Inflammatory macrophage (primary cell): ENCODE data around the gene SLC45A2.
A peak's percentile ranks its signal among the peaks of the same experiment; 100 is the strongest.
"Not testable (repeated sequence)": the region's sequence is repeated elsewhere in the genome, so short reads cannot be mapped to it uniquely, and the experiment has no call there.

ENCODE experiments used
- DNase-seq, 2 donors: peaks; one replicate each; pipeline ENCODE4 v3.0.0-alpha.2; 2020 to 2022
- total RNA-seq, 18 experiments: gene quantifications; one replicate each; lab custom pipeline; 2026; ENCODE audit warnings: mixed read lengths in 6 of 18, inconsistent platforms in 2 of 18; lab: John Stamatoyannopoulos, UW

Gene SLC45A2, protein sequence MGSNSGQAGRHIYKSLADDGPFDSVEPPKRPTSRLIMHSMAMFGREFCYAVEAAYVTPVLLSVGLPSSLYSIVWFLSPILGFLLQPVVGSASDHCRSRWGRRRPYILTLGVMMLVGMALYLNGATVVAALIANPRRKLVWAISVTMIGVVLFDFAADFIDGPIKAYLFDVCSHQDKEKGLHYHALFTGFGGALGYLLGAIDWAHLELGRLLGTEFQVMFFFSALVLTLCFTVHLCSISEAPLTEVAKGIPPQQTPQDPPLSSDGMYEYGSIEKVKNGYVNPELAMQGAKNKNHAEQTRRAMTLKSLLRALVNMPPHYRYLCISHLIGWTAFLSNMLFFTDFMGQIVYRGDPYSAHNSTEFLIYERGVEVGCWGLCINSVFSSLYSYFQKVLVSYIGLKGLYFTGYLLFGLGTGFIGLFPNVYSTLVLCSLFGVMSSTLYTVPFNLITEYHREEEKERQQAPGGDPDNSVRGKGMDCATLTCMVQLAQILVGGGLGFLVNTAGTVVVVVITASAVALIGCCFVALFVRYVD
- total RNA-seq, result 0 to 0.16 (median 0) reads per million in 18 experiments

DNA sequence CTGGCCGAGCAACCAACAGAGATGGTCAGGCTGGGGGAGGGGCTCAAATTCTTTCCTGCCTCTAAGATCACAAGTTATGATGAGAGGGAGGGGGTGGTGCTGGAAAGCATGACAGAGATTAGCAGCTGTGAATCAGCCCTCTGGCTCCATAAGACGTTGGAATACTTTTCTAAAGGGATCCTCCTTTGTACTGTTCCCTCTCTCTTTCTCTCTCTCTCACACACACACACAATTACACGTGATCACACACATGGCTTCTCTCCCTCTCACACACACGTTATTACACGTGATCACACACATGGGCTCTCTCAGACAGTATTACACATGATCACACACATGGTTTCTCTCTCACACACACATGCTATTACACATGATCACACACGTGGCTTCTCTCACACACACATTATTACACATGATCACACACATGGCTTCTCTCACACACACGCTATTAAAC is at the start of gene SLC45A2:
Gene SLC45A2 (minus strand): TSS at position 23 of the 454 bp plus-strand sequence. CDS start 110 bp downstream, outside the sequence.
- no peak for DNase-seq

DNA sequence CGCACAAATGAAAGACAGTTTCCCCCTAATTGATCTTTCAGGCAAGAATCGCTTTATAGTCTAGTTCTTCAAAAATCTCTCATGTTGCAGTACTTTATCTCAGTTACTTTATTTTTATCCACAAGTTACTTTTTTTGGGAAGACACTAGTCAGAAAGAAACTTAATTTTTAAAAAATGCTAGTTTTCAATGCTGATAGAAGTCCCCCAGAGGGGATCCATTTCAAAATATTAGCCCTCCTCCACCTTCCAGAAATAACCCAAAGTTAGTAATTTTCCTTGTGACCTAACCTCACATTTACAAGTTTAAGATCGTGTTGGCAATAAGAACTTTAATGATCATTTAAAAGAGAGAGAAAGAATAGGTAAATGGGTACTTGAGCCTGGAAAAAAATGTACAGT is 47.5 kb upstream of the SLC45A2 start:
- no peak for DNase-seq

DNA sequence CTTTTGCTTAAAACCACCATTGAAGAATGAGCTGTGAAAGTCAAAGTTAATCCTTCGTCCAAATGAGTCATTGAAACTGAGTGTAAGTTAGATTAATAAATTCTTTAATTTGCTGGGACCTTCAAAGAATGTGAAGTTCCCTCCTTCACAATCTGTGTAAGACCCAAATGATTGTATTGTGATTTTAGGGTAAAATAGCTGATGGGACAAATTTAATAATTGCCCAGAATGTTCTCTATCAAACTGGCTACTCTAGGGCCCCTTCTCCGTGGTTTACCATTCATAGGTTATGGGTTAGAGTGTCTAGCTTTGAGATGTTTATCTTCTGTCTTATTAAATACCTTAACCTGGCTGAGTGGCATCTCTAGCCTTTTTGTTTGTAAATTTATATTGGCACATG is 46.6 kb upstream of the SLC45A2 start:
- no peak for DNase-seq

DNA sequence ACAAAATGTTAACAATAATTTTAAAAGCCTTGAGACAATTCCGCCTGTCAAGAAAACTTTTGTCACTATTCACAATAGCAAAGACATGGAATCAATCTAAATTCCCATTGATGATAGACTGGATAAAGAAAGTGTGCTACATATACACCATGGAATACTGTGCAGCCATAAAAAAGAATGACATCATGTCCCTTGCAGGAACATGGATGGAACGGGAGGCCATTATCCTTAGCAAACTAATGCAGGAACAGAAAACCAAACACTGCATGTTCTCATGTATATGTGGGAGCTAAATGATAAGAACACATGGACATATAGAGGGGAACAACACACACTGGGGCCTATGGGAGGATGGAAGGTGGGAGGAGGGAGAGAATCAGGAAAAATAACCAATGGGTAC is 46.1 kb upstream of the SLC45A2 start:
- not testable (repeated sequence) for DNase-seq

DNA sequence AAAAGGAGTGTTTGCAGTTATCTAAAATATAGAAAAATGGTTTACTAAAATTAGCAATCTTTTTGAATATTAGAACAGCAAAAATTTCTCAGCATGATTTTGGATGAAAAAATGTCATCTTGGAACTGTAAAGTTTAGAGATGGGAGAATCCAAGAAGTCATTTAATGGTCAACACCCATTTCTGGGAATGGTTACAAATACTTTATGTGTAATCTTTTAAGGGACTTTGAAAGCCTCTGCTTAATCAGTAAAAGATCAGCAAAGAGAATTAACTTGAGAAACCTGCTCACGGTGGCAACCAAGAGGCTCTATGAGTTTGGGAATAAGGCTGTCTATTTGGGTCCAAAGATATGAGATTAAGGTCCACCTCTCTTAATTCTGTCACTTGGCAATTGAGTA is 45.6 kb upstream of the SLC45A2 start:
- DNase-seq, result no peak

DNA sequence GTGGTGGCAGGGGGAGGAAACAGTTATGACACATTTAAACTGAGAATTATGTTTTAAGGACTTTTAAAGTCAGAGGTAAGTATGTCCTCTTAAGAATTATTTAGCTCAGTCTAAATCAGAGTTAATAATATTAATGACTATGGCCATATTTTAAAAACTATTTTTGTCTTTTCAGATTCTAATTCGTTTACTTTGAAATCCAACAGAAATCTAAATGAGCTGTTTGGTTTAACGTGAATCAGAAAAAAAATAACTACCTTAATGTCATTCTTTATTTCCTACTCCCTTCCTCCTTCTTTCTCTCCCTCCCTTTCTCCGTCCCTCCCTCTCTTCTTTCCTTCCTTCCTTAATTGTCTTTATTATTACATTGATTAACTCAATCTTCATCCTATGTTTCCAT is 43.9 kb upstream of the SLC45A2 start:
- DNase-seq, result no peak

DNA sequence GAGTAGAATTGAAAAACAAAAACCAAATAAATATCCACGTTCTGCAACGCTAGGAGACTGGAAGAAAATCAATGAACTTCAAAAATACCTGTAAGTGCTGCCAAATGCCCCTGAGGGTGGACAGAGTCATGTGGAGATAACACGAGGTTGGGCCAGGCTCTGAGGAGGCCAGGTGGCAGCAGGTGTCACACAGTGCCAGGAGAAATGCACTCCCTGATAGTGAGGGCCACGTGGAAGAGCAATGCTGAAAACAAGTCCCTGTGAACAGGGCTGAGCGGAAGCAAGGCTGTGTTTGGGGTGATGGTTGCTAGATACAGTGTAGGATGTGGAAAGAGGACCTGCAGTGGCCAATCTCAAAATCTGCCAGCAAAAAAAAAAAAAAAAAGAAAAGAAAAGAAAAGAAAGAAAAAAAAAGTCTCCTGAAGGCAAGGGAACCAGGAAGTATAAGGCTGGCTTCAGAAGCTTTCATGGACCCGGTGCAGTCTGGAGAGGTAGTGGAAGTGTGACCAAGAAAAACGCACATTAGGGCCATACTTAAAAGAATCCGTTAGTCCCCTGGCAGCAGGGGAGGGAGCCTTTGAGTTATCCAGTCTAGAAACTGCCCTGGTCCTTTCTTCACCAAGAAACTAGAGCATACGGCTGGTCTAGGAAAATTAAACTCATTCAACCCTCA is 41.7 kb upstream of the SLC45A2 start:
- no peak for DNase-seq

DNA sequence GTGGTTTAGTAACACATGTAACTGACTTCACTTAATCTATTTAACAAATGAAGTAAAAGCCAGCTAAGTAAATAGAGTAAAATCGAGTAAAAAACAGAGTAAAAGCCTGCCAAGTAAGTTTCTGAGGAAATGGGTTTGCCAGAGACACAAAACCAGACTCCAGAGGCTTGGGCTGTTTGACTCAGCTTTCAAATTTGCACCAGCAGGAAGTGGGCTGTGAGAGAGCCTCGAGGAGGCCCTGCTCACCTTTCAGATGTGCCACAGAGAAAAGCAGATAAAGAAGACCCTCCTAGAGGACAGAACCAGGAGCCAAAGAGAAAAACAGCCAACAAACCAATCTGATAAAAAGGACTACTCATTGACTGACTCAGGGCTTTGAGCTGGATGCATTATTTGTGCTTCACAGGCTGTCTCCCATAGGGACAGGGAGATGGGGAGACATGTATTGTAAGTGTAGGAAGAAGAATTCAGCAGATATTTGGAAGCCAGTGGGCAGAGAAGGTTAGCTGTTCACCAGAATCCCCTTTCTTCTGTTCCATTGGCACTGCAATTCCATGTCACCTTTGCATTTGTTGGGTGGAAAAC is 37.7 kb upstream of the SLC45A2 start:
- DNase-seq, result no peak

DNA sequence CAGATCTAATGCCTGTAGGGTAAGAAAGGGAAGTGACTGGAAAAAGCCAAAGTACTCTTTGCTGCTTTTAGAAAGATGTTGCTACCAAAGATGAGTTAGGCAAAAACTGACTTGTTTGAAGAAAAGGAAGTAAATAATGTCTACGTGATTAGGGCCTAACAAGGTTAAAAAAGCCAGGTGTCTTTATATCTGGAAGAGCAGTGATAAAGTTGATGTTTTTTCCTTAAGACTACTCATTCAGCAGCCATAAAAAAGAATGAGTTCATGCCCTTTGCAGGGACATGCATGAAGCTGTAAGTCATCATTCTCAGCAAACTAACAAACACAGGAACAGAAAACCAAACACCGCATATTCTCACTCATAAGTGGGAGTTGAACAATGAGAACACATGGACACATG is 36.8 kb upstream of the SLC45A2 start:
- DNase-seq, result no peak

DNA sequence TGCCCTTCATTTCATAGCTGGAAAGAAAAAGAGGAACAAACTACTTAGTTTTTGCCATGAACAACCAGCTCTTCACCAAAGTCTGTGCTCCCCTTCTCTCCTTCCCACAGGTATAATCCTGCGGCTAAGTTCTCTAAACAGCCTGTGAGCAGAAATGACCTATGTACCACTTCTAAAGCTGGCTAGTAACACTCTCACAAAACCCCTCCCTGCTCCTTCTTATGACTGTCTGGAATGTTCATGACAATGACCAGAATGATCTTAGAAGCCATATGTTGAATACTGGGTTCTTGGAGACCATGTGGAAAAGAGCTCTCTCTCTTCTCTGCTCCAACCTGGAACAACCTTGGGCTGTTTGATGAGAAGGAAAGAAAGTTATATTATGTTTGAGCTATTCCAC is 36.2 kb upstream of the SLC45A2 start:
- DNase-seq, result no peak

DNA sequence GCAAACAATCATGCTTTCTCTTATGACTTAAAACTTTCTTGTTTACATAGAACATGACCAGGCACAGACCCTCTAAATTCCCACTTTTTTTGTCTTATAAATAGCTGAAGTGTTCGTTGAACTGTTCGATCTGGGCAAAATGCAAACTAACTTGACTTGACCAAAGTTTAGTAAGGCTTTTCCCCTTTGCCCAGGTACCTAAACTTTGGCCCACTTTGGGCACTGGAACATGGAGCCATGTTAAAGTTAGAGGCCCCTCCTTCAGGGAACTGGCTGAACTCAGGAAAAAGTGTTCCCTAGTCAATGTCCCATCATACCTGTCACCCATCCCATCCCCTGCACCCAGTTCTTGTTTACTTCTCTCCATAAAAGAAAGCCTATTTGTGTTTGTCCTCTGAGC is 32.8 kb upstream of the SLC45A2 start:
- DNase-seq, result no peak

DNA sequence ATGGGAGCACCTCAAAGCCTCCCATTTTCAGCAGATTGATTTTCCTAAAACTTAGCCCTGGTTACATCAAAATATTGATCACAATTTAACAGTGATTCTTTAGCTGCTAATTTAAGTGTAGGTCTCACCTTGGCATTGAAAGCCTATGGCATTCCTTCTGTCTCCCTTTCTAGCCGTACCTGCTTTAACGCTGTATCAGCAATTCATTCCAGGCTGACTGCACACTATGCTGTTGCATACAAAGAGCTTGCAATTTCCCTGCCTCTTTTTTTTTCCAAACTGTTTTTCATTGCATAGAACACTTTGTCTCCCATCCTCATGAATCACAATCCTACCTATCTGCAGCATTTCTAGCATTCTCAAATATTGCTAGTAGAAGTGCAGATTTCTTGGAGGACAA is 32.3 kb upstream of the SLC45A2 start:
- DNase-seq, result no peak

DNA sequence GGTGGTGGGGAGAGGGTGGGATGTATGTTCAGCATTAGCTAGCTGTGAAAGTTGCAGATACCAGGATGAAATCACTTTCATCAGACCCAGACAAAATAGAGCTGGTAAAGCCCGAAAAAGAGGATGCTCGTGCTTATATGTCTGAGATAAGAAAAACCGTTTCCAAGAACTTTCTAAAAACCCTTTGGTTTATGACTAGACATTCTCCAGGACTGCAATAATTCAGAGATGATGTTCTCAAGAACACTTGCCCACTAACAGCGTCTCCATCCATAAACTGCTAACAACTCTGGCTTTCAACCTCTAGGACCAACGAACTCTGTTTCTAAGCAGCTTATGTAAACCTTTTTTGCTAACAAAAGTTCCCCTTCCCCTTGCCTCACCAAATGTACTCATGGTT is 31.7 kb upstream of the SLC45A2 start:
- DNase-seq, result no peak

DNA sequence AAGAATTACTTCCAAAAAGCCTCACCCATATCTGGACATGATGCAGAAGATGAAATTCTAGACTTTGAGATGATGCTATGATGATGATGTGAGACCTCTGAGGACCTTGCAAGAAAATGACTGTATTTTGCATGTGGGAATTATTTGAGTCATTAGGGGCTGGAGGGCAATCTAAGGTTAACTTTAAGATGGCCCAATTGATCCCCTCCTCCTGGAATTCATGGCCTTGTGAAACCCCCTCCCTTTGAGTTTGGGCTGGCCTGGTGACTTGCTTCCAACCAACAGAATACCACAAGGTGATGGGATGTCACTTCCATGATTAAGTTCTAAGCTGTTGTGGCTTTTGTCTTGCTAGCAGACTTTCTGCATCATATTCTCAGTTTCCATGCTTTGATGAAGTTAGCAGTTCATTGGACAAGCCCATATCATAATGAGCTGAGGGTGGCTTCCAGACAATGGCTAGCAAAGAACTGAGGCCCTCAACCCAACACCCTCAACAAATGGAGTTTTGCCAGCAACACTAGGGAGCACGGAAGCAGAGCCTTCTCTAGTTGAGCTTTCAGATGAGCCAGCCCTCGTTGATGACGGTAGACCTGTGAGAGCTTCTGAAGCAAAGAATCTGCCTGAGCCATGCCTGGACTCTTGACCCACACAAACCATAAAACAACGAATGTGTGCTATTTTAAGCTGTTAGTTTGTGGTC is 30.8 kb upstream of the SLC45A2 start:
- no peak for DNase-seq

DNA sequence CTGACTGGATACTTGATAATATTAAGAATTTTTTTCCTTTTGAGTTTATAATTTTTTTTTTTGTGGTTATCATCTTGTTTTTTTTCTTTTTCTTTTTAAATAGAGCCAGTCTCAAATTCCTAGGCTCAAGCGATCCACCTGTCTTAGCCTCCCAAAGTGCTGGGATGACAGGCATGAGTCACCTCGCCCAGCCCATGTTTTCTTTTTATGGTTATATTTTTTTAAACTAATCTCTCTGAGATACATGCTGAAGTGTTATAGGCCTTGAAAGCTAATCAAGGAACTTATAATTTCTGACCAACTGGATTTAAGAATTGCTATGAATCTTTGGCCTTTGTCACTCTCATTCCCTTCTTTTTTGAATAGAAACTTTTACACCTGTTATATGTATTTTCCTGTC is 30.1 kb upstream of the SLC45A2 start:
- DNase-seq, result no peak

DNA sequence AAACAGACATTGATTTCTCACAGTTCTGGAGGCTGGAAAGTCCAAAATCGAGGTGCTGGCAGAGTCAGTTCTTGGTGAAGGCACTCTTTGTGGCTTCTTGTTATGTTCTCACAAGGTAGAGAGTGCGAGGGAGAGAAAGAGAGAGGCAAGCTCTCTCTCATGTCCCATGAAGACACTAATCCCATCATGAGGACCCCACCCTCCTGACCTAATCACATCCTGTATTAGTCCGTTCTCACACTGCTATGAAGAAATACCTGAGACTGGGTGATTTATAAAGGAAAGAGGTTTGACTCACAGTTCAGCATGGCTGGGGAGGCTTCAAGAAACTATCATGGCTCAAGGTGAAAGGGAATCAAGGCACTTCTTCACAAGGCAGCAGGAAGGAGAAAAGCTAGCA is 29.1 kb upstream of the SLC45A2 start:
- no peak for DNase-seq

DNA sequence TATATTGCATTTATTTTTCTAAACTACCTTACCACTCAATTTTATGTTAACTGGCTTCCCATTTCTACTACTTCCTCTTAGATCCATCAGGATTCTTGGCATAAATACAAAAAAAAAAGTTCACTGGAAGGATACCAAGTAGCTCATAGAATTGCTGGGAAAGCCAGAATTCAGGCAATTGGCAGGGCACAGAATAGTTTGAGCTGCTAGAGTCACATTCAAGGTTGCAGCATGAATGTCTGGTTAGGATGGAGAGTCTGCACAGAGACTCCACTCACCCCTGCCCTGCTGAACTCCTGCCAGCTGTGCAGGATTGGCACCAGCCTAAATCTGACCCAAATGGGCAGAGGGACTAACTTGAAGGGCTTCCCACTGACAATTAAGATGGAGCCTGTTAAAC is 28.3 kb upstream of the SLC45A2 start:
- DNase-seq, result no peak

DNA sequence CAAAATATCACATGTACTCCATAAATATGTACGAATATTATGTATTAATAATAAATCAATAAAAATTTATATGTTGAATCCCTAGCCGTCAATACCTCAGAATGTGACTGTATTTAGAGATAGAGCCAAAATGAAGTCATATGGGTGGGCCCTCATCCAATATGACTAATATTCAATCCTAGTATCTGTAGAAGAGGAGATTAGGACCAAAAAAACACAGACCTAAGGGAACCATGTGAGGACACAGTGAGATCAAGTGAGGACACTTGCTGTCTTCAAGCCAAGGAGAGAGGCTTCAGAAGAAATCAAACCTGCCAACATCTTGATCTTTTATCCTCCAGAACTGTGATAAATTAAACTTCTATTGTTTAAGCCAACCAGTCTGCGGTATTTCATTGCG is 27.0 kb upstream of the SLC45A2 start:
- no peak for DNase-seq

DNA sequence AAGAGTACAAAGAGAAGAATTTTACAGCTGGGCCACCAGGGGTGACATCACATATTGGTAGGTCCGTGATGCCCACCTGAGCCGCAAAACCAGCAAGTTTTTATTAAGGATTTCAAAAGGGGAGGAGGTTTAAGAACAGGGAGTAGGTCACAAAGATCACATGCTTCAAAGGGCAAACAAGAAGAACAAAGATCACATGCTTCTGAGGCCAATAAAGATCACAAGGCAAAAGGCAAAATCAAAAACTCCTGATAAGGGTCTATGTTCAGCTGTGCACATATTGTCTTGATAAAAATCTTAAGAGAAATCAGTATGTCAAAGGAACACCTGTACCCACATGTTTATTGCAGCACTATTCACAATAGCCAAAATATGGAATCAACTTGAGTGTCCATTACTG is 25.7 kb upstream of the SLC45A2 start:
- DNase-seq, result not testable (repeated sequence)

DNA sequence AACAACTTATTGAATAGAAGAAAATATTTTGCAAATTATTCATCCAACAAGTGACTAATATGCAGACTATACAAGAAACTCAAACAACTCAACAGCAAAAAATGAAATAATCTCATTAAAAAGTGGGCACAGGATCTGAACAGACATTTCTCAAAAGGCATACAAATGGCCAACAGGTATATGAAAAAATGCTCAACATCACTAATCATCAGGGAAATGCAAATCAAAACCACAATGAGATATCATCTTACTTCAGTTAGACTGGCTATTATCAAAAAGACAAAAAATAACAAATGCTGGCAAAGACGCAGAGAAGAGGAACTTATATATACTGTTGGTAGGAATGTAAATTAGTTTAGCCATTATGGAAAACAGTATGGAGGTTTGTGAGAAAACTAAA is 25.1 kb upstream of the SLC45A2 start:
- DNase-seq, result no peak

DNA sequence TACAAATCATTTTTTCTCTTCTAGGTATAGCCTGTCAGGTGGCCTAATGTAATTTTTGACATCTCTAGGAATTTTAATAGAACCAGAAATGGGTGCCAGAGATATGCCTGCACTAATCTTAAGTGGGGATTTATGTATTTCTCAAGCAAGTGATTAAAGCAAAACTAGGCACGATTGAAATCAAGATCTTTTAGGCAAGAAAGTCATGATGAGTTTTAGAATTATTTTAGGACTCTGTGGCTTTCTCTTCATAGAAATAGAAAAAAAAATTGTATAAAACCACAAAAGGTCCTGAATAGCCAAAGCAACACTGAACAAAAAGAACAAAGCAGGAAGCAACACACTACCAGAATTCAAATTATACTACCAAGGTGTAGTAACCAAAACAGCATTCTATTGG is 24.3 kb upstream of the SLC45A2 start:
- peak in 1 of 2 donors; percentile 4 for DNase-seq
